Cardiac fibroblast (primary cell): ENCODE data around the gene CAMKMT.

Source experiments
- DNase-seq, 2 donors: peaks; one replicate each; pipeline versions ENCODE4 v3.0.0 to v3.0.0-alpha.2; 2010; ENCODE audit warnings: low read depth in 2 of 2
- H3K4me3 ChIP-seq, 2 donors: replicated peaks in 1 of 2; 1 replicate in 1 of 2; 2 replicates in 1 of 2; pipeline ENCODE4 v1.5.1; 2011; ENCODE audit warnings: low read depth in 2 of 2, low read length in 2 of 2, mild to moderate bottlenecking in 2 of 2, moderate library complexity in 1 of 2
- CTCF ChIP-seq: IDR thresholded peaks from one replicate; pipeline ENCODE4 v1.5.1; 2011; ENCODE audit warnings: low read depth, mild to moderate bottlenecking, low read length, inconsistent platforms

The CAMKMT gene

GRCh38 chr2:44389895-44390294 is 28.1 kb downstream of the CAMKMT start:
- no peak overlapping the region for H3K4me3 ChIP-seq
- peak; percentile 39 for TF ChIP-seq CTCF
- peak; percentile 3 to 4 for DNase-seq

- H3K4me3 ChIP-seq = no peak overlapping the region
- DNase-seq = peak; percentile 54 to 60
- TF ChIP-seq CTCF = peak; percentile 54
These were observed 30.7 kb downstream of the CAMKMT start for GRCh38 chr2:44392338-44392943.

- no peak for DNase-seq
- H3K4me3 ChIP-seq = no peak overlapping the region
- no peak for TF ChIP-seq CTCF
These were observed 35.9 kb downstream of the CAMKMT start for GRCh38 chr2:44397447-44398175.

GRCh38 chr2:44398243-44398897 is 36.6 kb downstream of the CAMKMT start:
- TF ChIP-seq CTCF = no peak
- H3K4me3 ChIP-seq = no peak overlapping the region

GRCh38 chr2:44420725-44421124 is 59.0 kb downstream of the CAMKMT start:
- DNase-seq = no peak
- no peak overlapping the region for H3K4me3 ChIP-seq
- no peak for TF ChIP-seq CTCF

More at GRCh38 chr2:44398243-44398897, 36.6 kb downstream of the CAMKMT start:
- no peak for DNase-seq

GRCh38 chr2:44424211-44424610 is 62.5 kb downstream of the CAMKMT start:
- TF ChIP-seq CTCF = no peak
- no peak overlapping the region for H3K4me3 ChIP-seq
- DNase-seq = no peak
